ENCODE measurements around the gene PLEKHG5. TPM values are rescaled to one million over a fixed set of nuclear protein-coding genes. Genes with fewer than 3 reads are reported as not detected.

The PLEKHG5 gene
- total RNA-seq, 4 donors from 2014 or later, result 2.6 to 23.7 (median 8.2) TPM

GRCh38 chr1:6427441-6428390, 63.8 kb downstream of the PLEKHG5 start:
- Histone ChIP-seq H3K9me3 (no peaks in the 10 kb centered on the region), H3K27ac (no peak overlapping the region), H3K27me3 (peaks cover 16 to 43% of the 10 kb centered on the region in 2 donors), H3K4me3 (no peak overlapping the region), H3K36me3 (no peaks in the 10 kb centered on the region), H3K4me1 (peaks cover 0 to 13% of the 10 kb centered on the region in 2 donors)
- intact Hi-C loops (cut with DNase I; ENCODE audit: low total_unique reads), result no loop called here
- no peak for DNase-seq
- TF ChIP-seq CTCF (IDR thresholded peaks at IDR 0.05) (no peak), POLR2A (IDR thresholded peaks at IDR 0.05) (no peak)

GRCh38 chr1:6426972-6427350, 64.5 kb downstream of the PLEKHG5 start:
- peaks cover 16 to 43% of the 10 kb centered on the region in 2 donors for H3K27me3 ChIP-seq
- peaks cover 0 to 13% of the 10 kb centered on the region in 2 donors for H3K4me1 ChIP-seq
- TF ChIP-seq CTCF (IDR thresholded peaks at IDR 0.05) (no peak), POLR2A (IDR thresholded peaks at IDR 0.05) (no peak)
- no peak for DNase-seq
- no peaks in the 10 kb centered on the region for H3K36me3 ChIP-seq
- no peak overlapping the region for H3K27ac ChIP-seq
- no peak overlapping the region for H3K4me3 ChIP-seq
- H3K9me3 ChIP-seq, result no peaks in the 10 kb centered on the region
- intact Hi-C loops (cut with DNase I; ENCODE audit: low total_unique reads), result no loop called here

GRCh38 chr1:6426277-6426971, 65.0 kb downstream of the PLEKHG5 start:
- Histone ChIP-seq H3K27me3 (peaks cover 16 to 43% of the 10 kb centered on the region in 2 donors), H3K27ac (no peak overlapping the region), H3K4me1 (peaks cover 0 to 13% of the 10 kb centered on the region in 2 donors), H3K36me3 (no peaks in the 10 kb centered on the region), H3K9me3 (no peaks in the 10 kb centered on the region), H3K4me3 (no peak overlapping the region)
- intact Hi-C loops (cut with DNase I; ENCODE audit: low total_unique reads), result no loop called here
- TF ChIP-seq POLR2A (IDR thresholded peaks at IDR 0.05) (no peak), CTCF (IDR thresholded peaks at IDR 0.05) (no peak)
- DNase-seq, result no peak

- peaks cover 16 to 49% of the 10 kb centered on the region in 2 donors for H3K27me3 ChIP-seq
- no peaks in the 10 kb centered on the region for H3K36me3 ChIP-seq
- peaks cover 0 to 13% of the 10 kb centered on the region in 2 donors for H3K4me1 ChIP-seq
- no peaks in the 10 kb centered on the region for H3K9me3 ChIP-seq
- TF ChIP-seq POLR2A (IDR thresholded peaks at IDR 0.05) (no peak), CTCF (IDR thresholded peaks at IDR 0.05) (no peak)
- no peak overlapping the region for H3K4me3 ChIP-seq
- H3K27ac ChIP-seq, result no peak overlapping the region
- intact Hi-C loops (cut with DNase I; ENCODE audit: low total_unique reads), result no loop called here
- DNase-seq, result no peak
Observed at GRCh38 chr1:6425658-6426057, 65.8 kb downstream of the PLEKHG5 start.

All from uterus (tissue), 4 donors.